ENCODE results near the gene FGF3. TPM values are rescaled to one million over a fixed set of nuclear protein-coding genes. Genes with fewer than 3 reads are reported as not detected.
"Not testable (repeated sequence)": the region's sequence is repeated elsewhere in the genome, so short reads cannot be mapped to it uniquely, and the experiment has no call there.

Gene FGF3
- total and polyA plus RNA-seq, 5 experiments from 2014 or later = not detected

GRCh38 chr11:69787906-69788305 lies 31.3 kb downstream of the FGF3 start:
- DNase-seq = no peak
- peaks cover 0 to 7% (median under 1%) of the 10 kb centered on the region in 5 donors for H3K27me3 Mint-ChIP-seq
- POLR2A ChIA-PET = no interaction called here
- no peak overlapping the region for H3K27ac Mint-ChIP-seq
- no peaks in the 10 kb centered on the region for H3K9me3 Mint-ChIP-seq
- ATAC-seq = no peak
- no peaks in the 10 kb centered on the region for H3K36me3 Mint-ChIP-seq
- H3K4me3 Mint-ChIP-seq = no peak overlapping the region
- H3K4me1 Mint-ChIP-seq = no peaks in the 10 kb centered on the region

- no peak overlapping the region for H3K4me3 Mint-ChIP-seq
- peaks cover 0 to 8% (median 2%) of the 10 kb centered on the region in 5 donors for H3K27me3 Mint-ChIP-seq
- POLR2A ChIA-PET = no interaction called here
- no peak overlapping the region for H3K27ac Mint-ChIP-seq
- DNase-seq (no peak), ATAC-seq (no peak)
- no peaks in the 10 kb centered on the region for H3K36me3 Mint-ChIP-seq
- no peaks in the 10 kb centered on the region for H3K4me1 Mint-ChIP-seq
- no peaks in the 10 kb centered on the region for H3K9me3 Mint-ChIP-seq
Observed at GRCh38 chr11:69787457-69787856, 31.8 kb downstream of the FGF3 start.

GRCh38 chr11:69781241-69781640 lies 38.0 kb downstream of the FGF3 start:
- ATAC-seq (no peak), DNase-seq (no peak)
- Mint-ChIP-seq H3K9me3 (no peaks in the 10 kb centered on the region), H3K27ac (no peak overlapping the region), H3K4me1 (no peaks in the 10 kb centered on the region), H3K27me3 (peaks cover 10 to 16% (median 12%) of the 10 kb centered on the region in 5 donors), H3K36me3 (no peaks in the 10 kb centered on the region), H3K4me3 (no peak overlapping the region)
- POLR2A ChIA-PET = no interaction called here

GRCh38 chr11:69778373-69778772 lies 40.8 kb downstream of the FGF3 start:
- no peaks in the 10 kb centered on the region for H3K9me3 Mint-ChIP-seq
- no peaks in the 10 kb centered on the region for H3K36me3 Mint-ChIP-seq
- H3K4me1 Mint-ChIP-seq = no peaks in the 10 kb centered on the region
- ATAC-seq (no peak), DNase-seq (no peak)
- no peak overlapping the region for H3K4me3 Mint-ChIP-seq
- POLR2A ChIA-PET = no interaction called here
- H3K27ac Mint-ChIP-seq = no peak overlapping the region
- H3K27me3 Mint-ChIP-seq = peaks cover 10 to 28% (median 12%) of the 10 kb centered on the region in 5 donors

- H3K27me3 Mint-ChIP-seq = peaks cover 10 to 39% (median 26%) of the 10 kb centered on the region in 5 donors
- H3K4me3 Mint-ChIP-seq = no peak within 1 kb of the TSS
- DNase-seq (no peak), ATAC-seq (no peak)
- H3K27ac Mint-ChIP-seq = no peak within 1 kb of the TSS
- H3K4me1 Mint-ChIP-seq = no peaks in the 10 kb centered on the region
- POLR2A ChIA-PET = no interaction called here
- no peaks in the 10 kb centered on the region for H3K9me3 Mint-ChIP-seq
- H3K36me3 Mint-ChIP-seq = no peaks in the 10 kb centered on the region
Observed at GRCh38 chr11:69775163-69775755, 44.0 kb downstream of the FGF3 start, which contains the start of gene FGF4. TSS of gene FGF4 (minus strand) at chr11:69775341. CDS start at chr11:69775084, 257 bp downstream.

GRCh38 chr11:69774354-69775162 lies 44.7 kb downstream of the FGF3 start:
- H3K4me3 Mint-ChIP-seq = no peak overlapping the region
- peaks cover 10 to 43% (median 31%) of the 10 kb centered on the region in 5 donors for H3K27me3 Mint-ChIP-seq
- no peaks in the 10 kb centered on the region for H3K4me1 Mint-ChIP-seq
- POLR2A ChIA-PET = no interaction called here
- no peaks in the 10 kb centered on the region for H3K36me3 Mint-ChIP-seq
- H3K27ac Mint-ChIP-seq = no peak overlapping the region
- H3K9me3 Mint-ChIP-seq = no peaks in the 10 kb centered on the region
- no peak for ATAC-seq
- DNase-seq = no peak

GRCh38 chr11:69773626-69774353 lies 45.4 kb downstream of the FGF3 start:
- Mint-ChIP-seq H3K9me3 (no peaks in the 10 kb centered on the region), H3K36me3 (no peaks in the 10 kb centered on the region), H3K4me3 (no peak overlapping the region), H3K27ac (no peak overlapping the region), H3K4me1 (no peaks in the 10 kb centered on the region), H3K27me3 (peaks cover 11 to 51% (median 34%) of the 10 kb centered on the region in 5 donors)
- DNase-seq = no peak
- ATAC-seq = no peak
- POLR2A ChIA-PET = no interaction called here

GRCh38 chr11:69771466-69771865 lies 47.8 kb downstream of the FGF3 start:
- peaks cover 0 to 2% (median 0%) of the 10 kb centered on the region in 9 donors for H3K9me3 Mint-ChIP-seq
- POLR2A ChIA-PET = no interaction called here

GRCh38 chr11:69770540-69770939 lies 48.7 kb downstream of the FGF3 start:
- Mint-ChIP-seq H3K9me3 (peaks cover 0 to 2% (median 0%) of the 10 kb centered on the region in 9 donors), H3K36me3 (no peaks in the 10 kb centered on the region), H3K4me1 (no peaks in the 10 kb centered on the region), H3K27ac (no peak overlapping the region), H3K27me3 (peaks cover 7 to 36% (median 27%) of the 10 kb centered on the region in 5 donors), H3K4me3 (no peak overlapping the region)
- no peak for ATAC-seq
- POLR2A ChIA-PET = no interaction called here
- DNase-seq = no peak

More at GRCh38 chr11:69771466-69771865, 47.8 kb downstream of the FGF3 start:
- Mint-ChIP-seq H3K4me3 (no peak overlapping the region), H3K36me3 (no peaks in the 10 kb centered on the region), H3K4me1 (no peaks in the 10 kb centered on the region), H3K27me3 (peaks cover 5 to 45% (median 26%) of the 10 kb centered on the region in 5 donors), H3K27ac (no peak overlapping the region)
- no peak for DNase-seq
- ATAC-seq = no peak

GRCh38 chr11:69765498-69765995 lies 53.7 kb downstream of the FGF3 start:
- POLR2A ChIA-PET = no interaction called here
- Mint-ChIP-seq H3K27me3 (peaks cover 17 to 48% (median 33%) of the 10 kb centered on the region in 5 donors), H3K27ac (no peak overlapping the region), H3K4me1 (no peaks in the 10 kb centered on the region), H3K36me3 (no peaks in the 10 kb centered on the region), H3K9me3 (peaks cover 0 to 3% (median 0%) of the 10 kb centered on the region in 9 donors), H3K4me3 (no peak overlapping the region)
- DNase-seq = no peak
- ATAC-seq = no peak

- H3K4me3 Mint-ChIP-seq, H3K36me3 Mint-ChIP-seq: not testable (repeated sequence)
Observed at GRCh38 chr11:69764918-69765317, 54.3 kb downstream of the FGF3 start.

GRCh38 chr11:69760319-69760718 lies 58.9 kb downstream of the FGF3 start:
- Mint-ChIP-seq H3K27me3 (peaks cover 14 to 49% (median 23%) of the 10 kb centered on the region in 5 donors), H3K4me3 (no peak overlapping the region), H3K36me3 (peaks cover 0 to 10% (median 0%) of the 10 kb centered on the region in 3 donors), H3K4me1 (no peaks in the 10 kb centered on the region), H3K27ac (no peak overlapping the region), H3K9me3 (peaks cover 0 to 17% (median 3%) of the 10 kb centered on the region in 9 donors)
- DNase-seq (no peak), ATAC-seq (no peak)
- POLR2A ChIA-PET = no interaction called here

More at GRCh38 chr11:69764918-69765317, 54.3 kb downstream of the FGF3 start:
- H3K27ac Mint-ChIP-seq, H3K9me3 Mint-ChIP-seq, POLR2A ChIA-PET, ATAC-seq, DNase-seq, H3K4me1 Mint-ChIP-seq: not testable (repeated sequence)
- peaks cover 14 to 46% (median 33%) of the 10 kb centered on the region in 5 donors for H3K27me3 Mint-ChIP-seq

Data from naive thymus-derived CD8-positive, alpha-beta T cell (primary cell).